H54 (cell line): Measurements from ENCODE around the gene SBK1.
"Not testable (repeated sequence)": the region's sequence is repeated elsewhere in the genome, so short reads cannot be mapped to it uniquely, and the experiment has no call there.

Source experiments
- DNase-seq: peaks from one replicate; pipeline ENCODE4 v3.0.0; 2011; ENCODE audit warnings: low spot score, mixed read lengths; ENCODE audit not compliant: insufficient read length
- FAIRE-seq: peaks from 3 replicates; lab custom pipeline; 2011; peaks lifted over from hg19 to GRCh38; lab: Jason Lieb, UNC
- POLR2A ChIP-seq: IDR thresholded peaks from 2 replicates; pipeline ENCODE4 v1.6.1; 2011; ENCODE audit warnings: low read depth, mild to moderate bottlenecking, low read length

SBK1 gene

GRCh38 chr16:28291651-28292626 is at the start of gene SBK1:
Gene SBK1, plus strand, starts transcription at chr16:28292525. Its CDS starts 24,867 bp downstream, at chr16:28317392.
- TF ChIP-seq POLR2A: no peak
- DNase-seq: peak; percentile 90
- no peak for FAIRE-seq

DNA sequence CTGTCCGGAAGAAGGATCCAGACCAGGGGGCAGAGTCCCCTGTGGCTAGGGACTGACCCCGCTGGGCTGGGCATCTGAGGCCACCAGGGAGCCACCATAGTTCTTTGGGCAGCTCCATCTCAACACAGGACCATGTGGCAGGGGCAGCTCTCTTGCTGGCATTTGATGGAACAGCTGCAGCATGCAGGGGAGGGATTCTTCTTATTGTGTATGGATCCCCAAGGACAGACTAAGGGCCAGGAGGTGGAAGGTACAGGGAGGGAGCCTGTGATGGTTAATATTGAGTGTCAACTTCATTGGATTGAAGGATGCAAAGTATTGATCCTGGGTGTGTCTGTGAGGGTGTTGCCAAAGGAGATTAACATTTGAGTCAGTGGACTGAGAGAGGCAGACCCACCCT is 42.8 kb upstream of the SBK1 start:
- FAIRE-seq, DNase-seq: not testable (repeated sequence)

DNA sequence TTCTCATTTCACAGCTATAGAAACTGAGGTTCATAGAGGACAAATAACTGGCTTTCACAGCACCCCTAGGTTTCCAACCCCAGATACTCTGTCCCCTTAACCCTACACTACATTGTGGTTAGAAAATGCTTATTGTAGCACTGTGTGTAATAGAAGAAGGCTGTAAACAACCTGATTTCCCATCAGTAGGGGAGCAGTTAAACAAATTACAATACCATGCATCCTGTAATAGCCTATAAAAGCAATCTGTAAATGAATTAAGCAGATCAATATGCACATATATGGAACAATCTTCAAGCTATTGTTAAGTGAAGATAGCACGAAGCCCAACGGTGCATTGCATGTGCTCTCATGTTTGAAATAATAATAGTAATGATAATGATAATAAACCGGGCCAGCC is 41.3 kb upstream of the SBK1 start:
- FAIRE-seq: no peak
- no peak for TF ChIP-seq POLR2A
- no peak for DNase-seq

DNA sequence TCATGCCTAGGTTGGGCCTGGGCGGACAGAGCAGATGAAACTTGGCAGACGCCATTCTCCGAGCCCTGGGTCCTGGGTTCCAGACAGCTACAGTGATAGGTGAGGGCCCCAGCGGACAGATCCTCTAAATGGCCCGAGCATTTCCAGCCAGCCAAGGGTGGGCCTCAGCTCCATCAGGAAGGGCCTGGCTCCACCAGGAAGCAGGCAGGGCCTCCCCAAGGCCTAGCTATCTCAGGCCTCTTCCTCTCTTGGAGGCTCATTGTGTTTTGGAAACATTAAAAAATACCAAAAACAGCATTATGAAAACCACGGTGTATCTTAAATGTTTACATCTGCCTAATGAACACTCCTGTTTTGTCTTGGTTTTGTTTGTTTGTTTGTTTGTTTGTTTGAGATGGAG is 38.2 kb upstream of the SBK1 start:
- DNase-seq (no peak), FAIRE-seq (no peak)
- no peak for TF ChIP-seq POLR2A

DNA sequence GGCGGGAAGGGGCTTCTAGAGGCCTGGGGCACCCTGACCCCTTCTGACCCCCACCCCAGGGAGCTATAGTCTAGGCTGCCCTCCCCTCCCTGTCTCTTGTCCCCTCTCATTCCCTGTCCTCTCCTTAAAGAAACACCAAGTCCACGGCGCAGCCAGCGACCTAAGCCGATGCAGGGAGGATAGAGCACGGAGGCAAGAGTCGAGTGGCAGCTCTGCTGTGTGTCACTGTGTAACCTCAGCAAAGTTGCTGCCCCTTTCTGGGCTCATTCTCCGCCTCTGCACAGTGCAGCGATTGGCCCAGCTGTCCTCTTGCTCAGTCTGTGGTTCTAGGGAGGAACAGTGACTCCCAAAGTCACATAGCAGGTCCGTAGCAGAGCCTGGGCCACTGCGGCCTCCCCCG is 36.5 kb upstream of the SBK1 start:
- DNase-seq (no peak), FAIRE-seq (no peak)
- TF ChIP-seq POLR2A: no peak

- FAIRE-seq: no peak
- DNase-seq: no peak
- TF ChIP-seq POLR2A: no peak
Observed at GRCh38 chr16:28257256-28257655, 35.1 kb upstream of the SBK1 start.

DNA sequence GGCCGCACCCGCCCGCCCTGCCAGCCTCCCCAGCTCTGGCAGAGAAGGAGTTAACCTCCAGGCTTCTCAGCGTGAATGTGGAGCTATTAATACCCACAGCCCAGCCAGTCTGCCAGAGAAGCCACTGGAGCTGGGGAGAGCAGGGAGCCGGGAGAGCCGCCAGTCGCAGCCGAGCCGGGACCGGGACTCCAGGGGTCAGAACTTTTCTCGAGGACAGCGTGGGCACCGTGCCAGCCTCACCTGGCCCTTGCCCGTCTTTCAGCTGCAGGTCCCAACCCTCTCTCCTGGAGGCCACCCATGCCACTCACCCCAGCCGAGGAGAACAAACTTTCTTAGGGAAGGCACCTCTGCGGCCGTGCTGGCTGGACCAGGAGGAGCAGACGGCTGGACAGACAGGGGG is 33.8 kb upstream of the SBK1 start:
- no peak for FAIRE-seq
- TF ChIP-seq POLR2A: no peak
- no peak for DNase-seq

GRCh38 chr16:28259091-28259780 is 33.1 kb upstream of the SBK1 start:
- no peak for TF ChIP-seq POLR2A
- DNase-seq: no peak

DNA sequence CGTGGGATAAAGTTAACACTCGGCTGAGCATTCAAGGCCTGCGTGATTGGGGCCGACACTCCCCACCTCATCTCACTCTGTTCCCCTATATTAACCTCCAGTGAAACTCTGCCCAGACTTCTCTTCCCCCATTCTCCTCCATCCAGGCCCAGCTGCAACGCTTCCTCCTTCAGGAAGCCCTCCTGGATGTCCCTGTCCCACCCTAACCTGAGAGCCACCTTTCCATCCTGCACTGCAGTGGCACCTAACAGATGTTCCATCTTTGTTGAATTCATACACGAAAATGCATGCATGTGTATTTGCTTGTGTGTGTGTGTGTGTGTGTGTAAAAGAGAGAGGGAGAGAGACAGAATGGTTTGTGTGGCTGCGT is 32.6 kb upstream of the SBK1 start:
- TF ChIP-seq POLR2A: no peak
- FAIRE-seq (no peak), DNase-seq (no peak)

More at GRCh38 chr16:28259091-28259780, 33.1 kb upstream of the SBK1 start:
- no peak for FAIRE-seq

DNA sequence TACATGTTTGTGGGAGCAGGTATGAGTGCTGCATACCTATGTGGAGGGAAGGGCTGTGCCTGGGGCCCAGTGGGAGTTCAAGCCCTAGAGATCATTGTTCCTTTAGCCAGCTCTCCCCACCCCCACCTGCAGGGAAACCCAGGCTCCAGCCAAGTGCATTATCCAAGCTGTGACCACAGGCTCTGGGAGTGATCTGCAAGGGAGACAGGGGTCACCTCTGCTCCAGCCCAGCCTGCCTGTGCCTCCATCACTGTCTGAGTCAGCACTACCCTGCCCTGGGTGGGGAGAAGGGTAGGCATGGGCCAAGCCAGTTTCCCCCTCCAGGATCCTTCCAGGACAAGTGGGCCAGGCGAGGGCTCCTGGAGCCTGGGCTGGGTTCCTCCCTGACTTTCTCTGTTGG is 32.1 kb upstream of the SBK1 start:
- no peak for DNase-seq
- no peak for FAIRE-seq
- TF ChIP-seq POLR2A: no peak

DNA sequence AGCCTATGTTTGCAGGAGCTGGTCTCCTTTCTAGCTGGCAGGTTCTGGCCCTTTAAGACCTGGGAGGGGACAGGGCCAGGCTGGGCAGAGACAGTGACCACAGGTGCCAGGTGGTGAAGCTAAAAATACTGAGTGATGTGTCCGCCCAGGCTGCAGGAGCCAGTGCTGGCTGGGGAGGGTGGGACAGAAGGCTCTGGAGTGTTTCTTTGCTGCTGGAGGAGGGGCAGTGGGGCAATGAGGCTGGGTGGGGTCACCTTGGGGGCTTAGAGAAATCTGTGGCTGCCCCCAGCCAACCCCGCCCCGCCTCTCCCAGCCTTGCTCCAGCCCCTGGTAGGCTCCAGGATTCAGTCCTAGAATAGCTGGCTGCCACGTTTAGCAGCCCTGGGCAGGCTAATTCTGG is 30.4 kb upstream of the SBK1 start:
- DNase-seq: no peak
- no peak for TF ChIP-seq POLR2A
- no peak for FAIRE-seq

DNA sequence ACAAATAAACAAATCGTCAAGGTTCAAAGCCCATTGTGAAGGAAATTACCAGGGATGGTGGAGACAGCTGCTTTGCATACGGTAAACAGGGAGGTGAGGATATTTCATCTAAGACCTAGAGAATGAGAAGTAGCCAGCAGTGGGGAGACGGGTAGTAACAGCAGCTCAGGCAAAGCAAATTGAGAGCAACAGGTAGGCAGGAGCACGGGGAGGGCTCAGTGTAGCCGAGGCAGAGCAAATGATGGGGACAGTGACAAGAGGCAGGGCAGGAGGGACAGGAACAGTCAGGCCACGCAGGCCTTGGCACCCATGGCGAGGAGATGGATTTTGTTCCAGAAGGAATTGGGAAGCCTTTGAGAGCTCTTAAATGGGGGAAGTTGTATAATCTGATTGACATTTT is 29.0 kb upstream of the SBK1 start:
- DNase-seq: no peak
- TF ChIP-seq POLR2A: no peak
- FAIRE-seq: no peak

DNA sequence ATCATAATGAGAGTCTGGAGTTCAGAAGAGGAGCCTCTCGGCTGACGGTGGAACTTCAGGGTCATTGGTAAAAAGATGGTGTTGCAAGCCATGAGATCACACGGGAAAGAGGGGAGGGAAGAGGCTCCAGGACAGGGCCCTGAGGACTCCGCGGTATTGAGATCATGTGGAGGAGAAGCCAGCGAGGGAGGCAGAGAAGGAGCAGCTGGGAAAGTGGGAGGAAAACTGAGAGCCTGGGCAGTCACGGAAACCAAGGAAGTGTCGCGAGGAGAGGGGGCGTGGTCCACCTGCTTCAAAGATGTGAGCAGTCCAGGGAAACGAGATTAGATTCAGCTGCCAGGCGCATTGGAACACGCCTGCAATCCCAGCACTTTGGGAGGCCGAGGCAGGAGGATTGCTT is 27.7 kb upstream of the SBK1 start:
- TF ChIP-seq POLR2A: no peak
- DNase-seq: no peak
- FAIRE-seq: no peak

DNA sequence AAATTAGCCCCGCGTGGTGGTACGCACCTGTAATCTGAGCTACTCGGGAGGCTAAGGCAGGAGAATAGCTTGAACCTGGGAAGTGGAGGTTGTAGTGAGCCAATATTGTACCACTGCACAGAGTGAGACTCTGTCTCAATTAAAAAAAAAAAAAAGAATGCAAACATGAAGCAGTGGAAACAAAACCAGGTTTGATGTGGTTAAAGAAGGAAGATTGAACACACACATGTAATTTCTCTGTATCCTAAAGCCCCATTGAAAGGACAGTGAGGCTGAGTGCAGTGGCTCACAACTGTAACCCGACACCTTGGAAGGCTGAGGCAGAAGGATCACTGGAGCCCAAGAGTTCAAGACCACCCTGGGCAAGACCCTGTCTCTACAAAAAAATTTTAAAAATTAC is 26.5 kb upstream of the SBK1 start:
- no peak for TF ChIP-seq POLR2A
- no peak for DNase-seq
- FAIRE-seq: no peak
